Gastrocnemius medialis (tissue), 4 donors: Measurements from ENCODE around the gene WDR7. TPM values are rescaled to one million over a fixed set of nuclear protein-coding genes. Genes with fewer than 3 reads are reported as not detected.

Source experiments
- ATAC-seq, 2 donors: fragments of 150-250 bp; one replicate each; pipeline ENCODE4 v1.9.1; 2016
- DNase-seq, 2 donors: peaks; one replicate each; pipeline ENCODE4 v3.0.0-alpha.2; 2019
- H3K27ac ChIP-seq, 4 donors: fragments of 200-600 bp; sonication (generic); 1 replicate in 1 of 4; 2 replicates in 3 of 4; pipeline ENCODE4 v1.5.1; 2016 to 2018; ENCODE audit warnings: mild to moderate bottlenecking in 2 of 4, moderate library complexity in 1 of 4
- H3K27me3 ChIP-seq, 3 donors: fragments of 200-600 bp; sonication (generic) in 2 of 3; 1 replicate in 1 of 3; 2 replicates in 2 of 3; pipeline versions ENCODE4 v1.5.1 to v1.6.0; 2016 to 2019; ENCODE audit warnings: mild to moderate bottlenecking in 1 of 3, moderate library complexity in 1 of 3
- H3K36me3 ChIP-seq, 2 donors: fragments of 200-600 bp; sonication (generic) in 1 of 2; one replicate each; pipeline ENCODE4 v1.5.1; 2017 to 2018
- H3K4me1 ChIP-seq, 2 donors: fragments of 200-600 bp; sonication (generic) in 1 of 2; one replicate each; pipeline ENCODE4 v1.5.1; 2016 to 2017; ENCODE audit warnings: mild to moderate bottlenecking in 2 of 2
- H3K4me3 ChIP-seq, 4 donors: fragments of 200-600 bp; sonication (generic) in 3 of 4; 1 replicate in 1 of 4; 2 replicates in 3 of 4; pipeline ENCODE4 v1.5.1; 2016 to 2019; ENCODE audit warnings: mild to moderate bottlenecking in 2 of 4
- H3K9me3 ChIP-seq, 3 donors: fragments of 200-600 bp; sonication (generic) in 2 of 3; 1 replicate in 1 of 3; 2 replicates in 2 of 3; pipeline ENCODE4 v1.5.1; 2016 to 2019
- CTCF ChIP-seq, 5 experiments: fragments of 450-650 bp in 3 of 5; fragments of 200-600 bp in 2 of 5; sonication (generic) in 2 of 5; IDR thresholded peaks in 4 of 5; conservative IDR thresholded peaks in 1 of 5; 1 replicate in 4 of 5; 2 replicates in 1 of 5; pipeline ENCODE4 v1.5.1; 2016 to 2019; ENCODE audit warnings: antibody characterized with exemption in 5 of 5, mild to moderate bottlenecking in 3 of 5, moderate library complexity in 3 of 5
- POLR2A ChIP-seq, 2 donors: fragments of 450-650 bp; IDR thresholded peaks; one replicate each; pipeline ENCODE4 v1.6.1; 2017; ENCODE audit warnings: antibody characterized with exemption in 2 of 2, mild to moderate bottlenecking in 2 of 2, moderate library complexity in 2 of 2
- in situ Hi-C, 4 donors: fragments of 200-750 bp; cut with MboI; loops; one replicate each; pipeline versions ENCODE4 v1.15.0 to v1.8.0; 2017; ENCODE audit warnings: low sequenced_read_pairs in 4 of 4
- intact Hi-C: fragments of 100-400 bp; cut with DNase I; formaldehyde crosslinking; loops from one replicate; pipeline ENCODE4 v1.15.1; 2023; ENCODE audit warnings: low total_unique reads
- total RNA-seq, 4 donors: library from RNA; depleted of rRNA; stranded (reverse); fragments of >200 nt; gene quantifications; one replicate each; pipeline versions ENCODE4 v1.1.0 to v1.2.3, GENCODE V29; 2016

The WDR7 gene
- total RNA-seq, 4 donors from 2014 or later, result 20.5 to 24.2 (median 21.8) TPM

- DNase-seq (no peak), ATAC-seq (no peak)
- Histone ChIP-seq H3K27ac (no peak overlapping the region), H3K36me3 (peaks cover 0 to 4% of the 10 kb centered on the region in 2 donors), H3K9me3 (no peaks in the 10 kb centered on the region), H3K4me1 (no peaks in the 10 kb centered on the region), H3K4me3 (no peak overlapping the region), H3K27me3 (no peaks in the 10 kb centered on the region)
- intact Hi-C loops (no loop called here), in situ Hi-C loops (no loop called here)
- TF ChIP-seq CTCF (IDR thresholded peaks at IDR 0.05 in 4 of 5, conservative IDR thresholded peaks at IDR 0.05 in 1 of 5) (no peak), POLR2A (IDR thresholded peaks at IDR 0.05) (no peak)
These were observed 283.0 kb downstream of the WDR7 start for GRCh38 chr18:56934131-56934530.

- Histone ChIP-seq H3K27me3 (no peaks in the 10 kb centered on the region), H3K27ac (no peak overlapping the region), H3K36me3 (peaks cover 0 to 4% of the 10 kb centered on the region in 2 donors), H3K4me1 (no peaks in the 10 kb centered on the region), H3K9me3 (no peaks in the 10 kb centered on the region), H3K4me3 (no peak overlapping the region)
- TF ChIP-seq POLR2A (IDR thresholded peaks at IDR 0.05) (no peak), CTCF (IDR thresholded peaks at IDR 0.05 in 4 of 5, conservative IDR thresholded peaks at IDR 0.05 in 1 of 5) (no peak)
- ATAC-seq (no peak), DNase-seq (no peak)
- in situ Hi-C loops, result no loop called here
- intact Hi-C loops, result no loop called here
These were observed 283.7 kb downstream of the WDR7 start for GRCh38 chr18:56934906-56935305.

GRCh38 chr18:56935434-56936040, 284.4 kb downstream of the WDR7 start:
- H3K4me1 ChIP-seq, result no peaks in the 10 kb centered on the region
- in situ Hi-C loops, result no loop called here
- no peaks in the 10 kb centered on the region for H3K9me3 ChIP-seq
- intact Hi-C loops, result no loop called here
- peaks cover 0 to 4% of the 10 kb centered on the region in 2 donors for H3K36me3 ChIP-seq
- TF ChIP-seq CTCF (IDR thresholded peaks at IDR 0.05 in 4 of 5, conservative IDR thresholded peaks at IDR 0.05 in 1 of 5) (no peak), POLR2A (IDR thresholded peaks at IDR 0.05) (no peak)
- no peak overlapping the region for H3K4me3 ChIP-seq
- H3K27ac ChIP-seq, result no peak overlapping the region
- ATAC-seq, result no peak
- no peak for DNase-seq
- no peaks in the 10 kb centered on the region for H3K27me3 ChIP-seq

GRCh38 chr18:56936457-56936856, 285.3 kb downstream of the WDR7 start:
- in situ Hi-C loops (no loop called here), intact Hi-C loops (no loop called here)
- no peak overlapping the region for H3K27ac ChIP-seq
- DNase-seq (no peak), ATAC-seq (no peak)
- H3K27me3 ChIP-seq, result no peaks in the 10 kb centered on the region
- H3K4me3 ChIP-seq, result no peak overlapping the region
- H3K4me1 ChIP-seq, result no peaks in the 10 kb centered on the region
- H3K36me3 ChIP-seq, result peaks cover 0 to 4% of the 10 kb centered on the region in 2 donors
- no peak for TF ChIP-seq POLR2A (IDR thresholded peaks at IDR 0.05)
- TF ChIP-seq CTCF (IDR thresholded peaks at IDR 0.05 in 4 of 5, conservative IDR thresholded peaks at IDR 0.05 in 1 of 5), result no peak
- no peaks in the 10 kb centered on the region for H3K9me3 ChIP-seq
